NOMO-1 (cell line): Measurements from ENCODE around the gene CAMK2D.

ENCODE experiments used
- DNase-seq, 2 experiments: peaks; one replicate each; lab custom pipeline; 2025; ENCODE audit not compliant: unreplicated experiment in 2 of 2; lab: John Stamatoyannopoulos, UW

Gene CAMK2D

GRCh38 chr4:113579360-113579759 is 182.2 kb downstream of the CAMK2D start:
- DNase-seq, result no peak

- DNase-seq, result no peak
Measured at GRCh38 chr4:113576947-113577678, 184.4 kb downstream of the CAMK2D start.

GRCh38 chr4:113575401-113575800 is 186.1 kb downstream of the CAMK2D start:
- no peak for DNase-seq

GRCh38 chr4:113574636-113575103 is 186.9 kb downstream of the CAMK2D start:
- no peak for DNase-seq

GRCh38 chr4:113572620-113573019 is 188.9 kb downstream of the CAMK2D start:
- no peak for DNase-seq

GRCh38 chr4:113566015-113566795 is 195.3 kb downstream of the CAMK2D start:
- DNase-seq, result no peak

- no peak for DNase-seq
Measured at GRCh38 chr4:113565702-113566012, 195.9 kb downstream of the CAMK2D start.

GRCh38 chr4:113564493-113564892 is 197.0 kb downstream of the CAMK2D start:
- peak in 1 of 2 experiments; percentile 36 for DNase-seq

- peak; percentile 47 to 80 for DNase-seq
Measured at GRCh38 chr4:113563691-113564378, 197.7 kb downstream of the CAMK2D start.

GRCh38 chr4:113561758-113562157 is 199.8 kb downstream of the CAMK2D start:
- DNase-seq, result no peak

GRCh38 chr4:113561092-113561491 is 200.4 kb downstream of the CAMK2D start:
- no peak for DNase-seq

- DNase-seq, result no peak
Measured at GRCh38 chr4:113560579-113560978, 201.0 kb downstream of the CAMK2D start.

- no peak for DNase-seq
Measured at GRCh38 chr4:113559947-113560346, 201.6 kb downstream of the CAMK2D start.

GRCh38 chr4:113556382-113557134 is 205.0 kb downstream of the CAMK2D start:
- DNase-seq, result no peak

- peak; percentile 27 to 86 for DNase-seq
Measured at GRCh38 chr4:113555868-113556267, 205.7 kb downstream of the CAMK2D start.

GRCh38 chr4:113553082-113553481 is 208.5 kb downstream of the CAMK2D start:
- DNase-seq, result no peak

- no peak for DNase-seq
Measured at GRCh38 chr4:113550510-113550909, 211.0 kb downstream of the CAMK2D start.

- no peak for DNase-seq
Measured at GRCh38 chr4:113548303-113548702, 213.2 kb downstream of the CAMK2D start.

GRCh38 chr4:113547487-113548042 is 214.0 kb downstream of the CAMK2D start:
- peak; percentile 70 to 91 for DNase-seq

- DNase-seq, result no peak
Measured at GRCh38 chr4:113541933-113542332, 219.6 kb downstream of the CAMK2D start.
